Activated T-cell treated with anti-CD3 and anti-CD28 coated beads for 24 hours (primary cell): ENCODE results near the gene MON1A.

ENCODE experiments used
- DNase-seq: peaks from one replicate; pipeline ENCODE4 v3.0.0-alpha.2; 2020; ENCODE audit warnings: low read depth

MON1A gene

DNA sequence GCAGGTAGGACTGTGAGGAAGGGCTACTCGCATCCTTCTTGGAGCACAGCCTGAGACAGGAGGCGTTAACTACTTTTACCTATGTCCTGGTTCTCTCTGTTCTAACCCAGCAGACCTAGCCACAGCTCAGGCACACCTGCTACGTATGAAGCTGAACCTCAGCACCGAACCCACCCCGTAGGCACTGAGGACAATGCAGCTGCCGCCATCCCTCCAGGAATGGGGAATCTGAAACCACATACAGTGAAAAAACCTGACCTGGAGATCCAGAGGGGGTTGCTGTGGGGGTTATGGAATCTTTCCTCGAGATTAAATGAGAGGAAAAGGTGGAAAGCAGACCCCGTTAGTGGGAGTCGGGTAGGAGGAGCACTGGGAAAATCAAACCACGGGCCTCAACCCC, 40.3 kb downstream of the MON1A start:
- no peak for DNase-seq

DNA sequence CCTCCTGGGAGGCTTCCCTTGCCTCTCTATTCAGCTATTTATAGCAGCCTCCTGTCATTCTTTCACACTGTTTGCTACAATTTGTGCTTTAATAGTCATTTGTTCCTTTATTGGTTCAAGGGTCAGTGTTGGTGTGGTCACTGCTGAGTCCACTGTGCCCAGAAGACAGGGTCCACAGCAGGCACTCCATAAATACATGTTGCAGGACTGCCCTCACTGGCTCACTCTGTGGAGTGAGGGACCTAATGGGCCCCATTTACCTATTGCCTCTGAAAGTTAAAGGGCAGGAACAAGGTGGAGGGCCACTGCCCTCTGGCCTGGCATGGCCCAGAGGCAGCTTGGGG, 42.7 kb downstream of the MON1A start:
- DNase-seq: no peak

DNA sequence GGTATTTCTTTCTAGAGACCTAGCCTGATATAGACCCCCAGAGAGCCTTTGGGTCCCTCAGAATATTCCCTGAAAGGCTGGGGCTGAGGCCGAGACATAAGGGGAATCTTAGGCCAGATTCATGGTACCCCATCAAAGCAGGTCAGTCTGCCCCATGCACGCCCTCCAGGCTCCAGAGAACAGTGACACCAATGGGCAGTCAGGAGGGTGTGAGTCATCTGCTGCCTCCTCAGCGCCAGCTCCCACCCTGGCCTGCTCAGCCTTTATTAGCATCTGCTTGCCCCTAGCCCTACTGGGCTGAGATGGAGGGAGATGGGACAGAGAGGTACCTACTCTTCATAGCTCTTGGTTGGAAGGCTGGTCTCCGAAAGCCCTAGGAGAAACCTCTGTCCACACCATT, 45.6 kb downstream of the MON1A start:
- no peak for DNase-seq

GRCh38 chr3:49882166-49882565, 47.4 kb downstream of the MON1A start:
- no peak for DNase-seq

GRCh38 chr3:49880581-49881315, 48.9 kb downstream of the MON1A start:
- no peak for DNase-seq

DNA sequence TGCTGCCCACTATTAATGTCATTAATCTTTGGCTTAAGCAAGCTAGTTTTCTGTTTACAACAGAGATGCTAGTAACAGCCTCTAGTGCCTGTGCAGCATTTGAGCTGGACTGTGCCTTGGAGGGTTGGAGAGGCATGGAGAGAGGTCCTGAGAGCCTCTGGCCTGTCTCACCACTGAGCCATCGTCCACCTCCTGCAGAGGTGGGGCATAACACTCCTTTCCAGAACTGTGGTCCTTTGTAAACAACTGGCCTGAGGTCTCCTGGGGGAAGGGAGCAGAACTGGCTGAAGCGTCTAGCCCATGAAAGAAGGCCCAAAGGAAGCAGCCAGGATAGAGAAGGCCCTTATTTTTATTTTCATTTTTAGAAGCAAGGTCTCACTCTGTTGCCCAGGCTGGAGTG, 49.9 kb downstream of the MON1A start:
- no peak for DNase-seq

DNA sequence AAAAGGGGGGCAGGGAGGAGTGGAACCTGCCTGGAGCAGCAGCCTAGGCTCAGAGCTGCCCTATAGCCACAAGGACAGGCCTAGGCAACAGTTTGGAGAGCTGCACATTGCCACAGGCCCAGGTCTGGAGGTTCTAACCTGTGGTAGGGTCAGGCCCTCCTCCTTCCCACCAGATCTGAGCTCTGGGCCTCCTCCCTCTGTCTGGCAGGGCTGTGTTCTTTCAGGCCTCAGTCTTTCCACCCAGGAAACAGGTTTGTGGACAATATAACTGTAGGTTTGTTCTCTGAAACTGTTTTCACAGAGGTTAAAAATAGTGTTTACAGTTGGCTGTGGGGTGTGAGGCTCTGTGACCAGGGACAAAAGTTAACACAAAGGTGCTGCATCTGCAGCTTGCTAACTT, 50.9 kb downstream of the MON1A start:
- DNase-seq: no peak

DNA sequence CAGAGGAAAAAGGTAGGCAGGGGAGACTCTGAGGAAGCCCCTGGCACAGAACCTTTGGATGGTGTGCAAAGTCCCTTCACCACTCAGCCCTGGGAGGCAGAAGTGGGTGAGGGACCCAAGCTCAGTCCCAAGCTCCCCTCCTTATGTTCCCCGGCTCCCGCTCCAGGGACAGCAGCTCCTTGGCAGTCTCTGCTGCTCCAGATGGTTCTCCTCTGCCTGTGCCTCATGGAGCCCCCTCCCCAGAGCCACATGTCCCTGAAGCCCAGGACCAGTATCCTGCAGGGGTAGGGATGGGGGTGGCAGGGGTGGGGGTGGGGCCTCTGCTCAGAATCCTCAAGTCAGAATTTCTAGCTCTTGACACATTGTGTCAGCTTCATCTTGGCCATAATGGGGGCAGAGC, 51.9 kb downstream of the MON1A start:
- DNase-seq: no peak

DNA sequence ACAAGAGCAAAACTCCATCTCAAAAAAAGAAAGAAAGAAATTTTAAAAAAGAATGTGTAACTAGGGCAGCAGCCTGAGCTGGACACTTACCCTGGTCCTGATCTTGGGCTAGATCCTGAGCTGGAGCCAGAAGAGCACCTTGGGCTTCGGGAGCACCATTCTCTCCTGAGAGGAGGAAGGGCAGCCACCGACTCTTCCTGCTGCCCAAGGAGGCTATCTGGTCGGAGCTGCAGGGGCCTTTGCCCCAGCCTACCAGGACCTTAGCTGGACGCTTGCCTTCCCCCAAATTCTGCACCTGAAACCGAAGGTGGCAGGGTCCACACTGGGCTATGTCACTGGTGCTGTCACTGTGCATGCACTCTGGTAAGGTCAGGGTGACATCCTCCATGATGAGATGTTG, 53.0 kb downstream of the MON1A start:
- DNase-seq: no peak

- no peak for DNase-seq
These were observed 56.0 kb downstream of the MON1A start for GRCh38 chr3:49873623-49874022.

- DNase-seq: no peak
These were observed 56.8 kb downstream of the MON1A start for GRCh38 chr3:49872801-49873281.

DNA sequence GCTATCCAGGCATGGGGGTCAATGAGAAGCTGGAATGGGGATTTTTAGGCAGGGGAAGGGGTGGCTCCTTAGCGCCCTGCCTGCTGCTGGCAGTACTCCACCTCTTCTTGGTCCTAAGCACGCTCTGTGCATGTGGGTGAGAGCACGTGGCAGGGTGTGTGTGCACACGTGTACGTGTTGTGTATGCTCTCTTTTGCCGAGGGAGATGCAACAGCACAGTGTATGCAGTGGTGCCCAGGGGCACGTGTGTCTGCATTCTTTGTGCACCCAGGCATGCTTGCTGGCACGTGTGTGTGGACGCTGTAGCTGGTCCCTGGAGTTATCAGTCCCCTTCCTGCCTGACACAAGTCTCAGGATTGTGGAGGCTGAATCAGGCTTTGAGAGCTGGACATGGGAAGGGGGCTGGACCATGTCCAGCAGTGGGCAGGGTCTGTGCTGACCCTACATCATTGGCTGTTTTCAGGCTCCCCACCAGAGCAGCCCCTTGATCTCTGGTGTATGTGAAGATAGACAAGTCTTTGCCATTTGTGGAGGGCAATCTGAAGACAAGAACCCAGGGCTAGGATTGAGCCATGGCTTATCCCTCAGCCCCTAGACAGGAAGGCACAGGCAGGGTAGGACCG, 58.0 kb downstream of the MON1A start:
- no peak for DNase-seq

DNA sequence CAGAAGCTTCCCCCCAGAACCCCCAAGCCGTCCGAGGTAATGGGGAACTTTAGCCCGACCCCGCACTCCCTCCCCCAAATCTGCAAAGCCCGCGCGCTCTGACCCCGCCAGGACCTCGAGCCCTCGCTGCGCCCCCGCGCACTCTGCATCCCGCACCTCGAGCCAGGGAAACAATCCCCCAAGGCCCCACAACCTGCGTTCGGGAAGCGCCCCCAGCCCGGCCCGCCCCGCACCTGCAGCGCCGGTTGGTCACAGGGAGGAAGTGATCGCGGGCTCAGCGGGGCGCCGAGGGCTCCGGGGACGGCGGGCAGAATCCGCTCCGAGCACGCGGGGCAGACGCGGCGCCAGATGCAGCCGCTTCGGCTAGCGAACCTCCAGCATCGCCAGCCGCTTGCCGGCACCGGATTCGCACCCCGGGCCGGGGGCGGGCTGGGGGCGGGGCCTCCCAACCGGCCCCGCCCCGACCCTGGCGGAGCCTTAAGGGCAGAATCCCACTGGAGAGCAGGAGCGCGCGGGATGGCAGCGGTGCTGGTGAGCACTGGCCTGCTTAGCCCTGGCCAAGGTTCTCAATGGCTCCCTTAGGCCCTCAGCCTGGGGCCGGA, 60.0 kb downstream of the MON1A start, which contains the start of gene CAMKV:
Gene CAMKV, minus strand, starts transcription at position 382 of the 602 bp plus-strand sequence. CDS start 7,518 bp downstream, outside the sequence.
- peak; percentile 15 for DNase-seq

- no peak for DNase-seq
These were observed 60.6 kb downstream of the MON1A start for GRCh38 chr3:49868862-49869466.

DNA sequence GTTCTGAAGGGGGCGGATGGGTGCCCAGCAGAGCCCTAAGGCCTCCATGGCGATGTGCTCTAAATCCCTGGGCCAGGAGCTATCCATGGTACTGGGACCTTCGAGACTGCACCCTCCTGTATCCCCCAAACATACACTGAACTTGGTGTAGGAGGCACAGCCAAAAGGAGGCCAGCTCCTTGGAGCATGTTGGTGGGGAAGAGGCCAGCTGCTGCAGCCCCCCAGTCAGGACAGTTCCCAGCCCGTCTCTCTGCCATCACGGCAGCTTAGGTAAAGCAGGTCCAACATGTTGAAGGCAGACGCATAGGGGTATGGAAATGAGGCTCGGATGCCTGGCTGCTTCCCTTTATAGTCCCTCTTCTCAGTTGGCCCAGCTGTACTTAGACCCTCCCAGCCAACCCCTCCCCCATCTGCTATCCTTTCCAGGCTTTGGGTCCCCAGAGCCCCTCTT, 61.7 kb downstream of the MON1A start:
- DNase-seq: no peak

DNA sequence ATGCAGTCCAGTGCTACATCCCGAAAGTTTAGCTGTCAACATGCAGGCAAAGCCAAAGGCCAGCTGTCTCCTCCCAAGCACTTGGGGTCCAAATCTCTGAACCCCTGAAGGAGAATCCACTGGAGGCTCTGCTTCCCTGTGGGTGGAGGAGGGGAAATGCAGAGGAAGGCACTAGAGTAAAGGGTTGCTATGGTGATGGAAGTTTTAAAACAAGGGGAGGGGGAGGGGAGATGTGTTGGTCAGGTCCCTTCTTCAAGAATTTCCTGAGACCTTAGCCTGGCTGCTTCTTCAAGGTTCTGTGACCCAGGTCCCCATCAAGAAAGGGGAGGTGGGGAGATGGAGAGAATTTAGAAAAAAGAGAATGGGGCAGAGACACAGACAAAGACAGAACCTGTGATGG, 62.2 kb downstream of the MON1A start:
- no peak for DNase-seq

- no peak for DNase-seq
These were observed 64.3 kb downstream of the MON1A start for GRCh38 chr3:49865198-49865784.

- DNase-seq: no peak
These were observed 65.1 kb downstream of the MON1A start for GRCh38 chr3:49864505-49864904.

GRCh38 chr3:49859576-49860305, 69.9 kb downstream of the MON1A start:
- DNase-seq: no peak
